ES-I3 (cell line): ENCODE measurements around the gene WASF2.

Experiments
- H3K36me3 ChIP-seq: 2 replicates; pipeline ENCODE4 v1.6.1; 2013; ENCODE audit warnings: mild to moderate bottlenecking, low read length, control low read depth, moderate library complexity; ENCODE audit not compliant: insufficient read depth
- H3K4me1 ChIP-seq: 2 replicates; pipeline ENCODE4 v1.6.1; 2013; ENCODE audit warnings: mild to moderate bottlenecking, control low read depth, low read length; ENCODE audit not compliant: insufficient read depth
- H3K9ac ChIP-seq: 2 replicates; pipeline ENCODE4 v1.6.1; 2013; ENCODE audit warnings: low read depth, mild to moderate bottlenecking, low read length, moderate library complexity
- H3K9me3 ChIP-seq: 2 replicates; pipeline ENCODE4 v1.6.1; 2013; ENCODE audit warnings: mild to moderate bottlenecking, low read length, moderate library complexity; ENCODE audit not compliant: control insufficient read depth, insufficient read depth

WASF2 gene

DNA sequence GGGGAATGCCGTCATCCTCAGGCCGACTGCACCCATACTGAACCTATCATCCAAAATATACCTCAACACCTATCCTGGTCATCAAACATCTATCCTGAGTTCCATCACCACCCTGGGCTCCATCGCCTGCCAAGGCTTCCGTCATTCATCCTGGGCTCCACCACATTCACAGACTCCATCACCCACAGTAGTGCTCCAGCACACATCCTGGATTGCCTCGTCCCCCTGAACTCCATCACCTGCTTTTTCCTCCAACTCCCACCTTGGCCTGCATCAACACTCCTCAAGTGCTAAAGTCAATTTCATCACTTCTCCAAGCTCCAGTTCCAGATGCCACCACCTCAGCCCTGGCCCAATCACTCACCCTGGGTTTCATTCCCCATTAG, 131.0 kb downstream of the WASF2 start:
- H3K9ac ChIP-seq, result no peak overlapping the region
- H3K9me3 ChIP-seq, result no peaks in the 10 kb centered on the region
- H3K36me3 ChIP-seq, result no peaks in the 10 kb centered on the region
- peaks cover 15% of the 10 kb centered on the region; the same call in 1 of the 2 replicates for H3K4me1 ChIP-seq

DNA sequence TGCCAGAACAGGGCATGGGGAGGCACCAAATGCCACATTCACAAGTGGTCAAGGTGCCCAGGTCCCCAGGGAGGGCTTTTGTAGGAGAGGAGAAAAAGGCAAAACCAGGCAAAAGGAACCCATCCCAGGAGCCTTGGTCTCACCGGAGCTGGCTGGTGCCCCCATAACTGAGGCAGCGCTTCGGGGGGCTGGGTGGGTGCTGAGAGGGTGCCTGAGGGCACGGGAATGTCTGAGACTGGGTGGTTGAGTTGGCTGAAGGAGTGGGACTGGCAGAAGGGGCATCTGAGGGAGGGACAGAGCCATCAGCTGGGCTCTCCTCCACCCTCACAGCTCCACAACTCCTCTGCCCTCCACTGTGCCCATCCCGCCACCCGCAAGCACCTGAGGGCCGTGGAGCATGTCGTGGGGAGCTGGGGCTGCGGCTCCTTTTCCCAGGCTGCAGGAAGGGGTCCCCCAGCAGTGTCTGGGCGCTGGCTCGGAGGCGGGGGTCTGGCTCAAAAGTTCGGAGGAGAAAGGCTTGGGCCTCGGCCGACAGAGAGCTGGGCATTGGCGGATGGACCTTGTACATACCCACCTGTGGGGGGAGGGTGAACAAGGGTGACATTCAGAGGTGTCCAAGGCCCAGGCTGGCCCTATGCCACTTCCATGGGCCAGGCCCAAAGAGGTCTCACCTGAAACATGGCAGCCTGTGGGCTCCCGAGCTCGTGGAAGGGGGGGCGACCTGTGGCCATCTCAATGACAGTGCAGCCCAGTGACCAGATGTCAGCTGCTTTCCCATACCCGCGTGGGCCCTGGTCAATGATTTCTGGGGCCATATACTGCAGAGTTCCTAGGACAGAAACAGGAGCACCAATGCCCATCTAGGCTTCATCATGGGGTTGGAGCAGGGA, 131.7 kb downstream of the WASF2 start:
- H3K9me3 ChIP-seq, result no peaks in the 10 kb centered on the region
- peaks cover 15% of the 10 kb centered on the region; the same call in 1 of the 2 replicates for H3K4me1 ChIP-seq
- H3K36me3 ChIP-seq, result no peaks in the 10 kb centered on the region
- H3K9ac ChIP-seq, result no peak overlapping the region

DNA sequence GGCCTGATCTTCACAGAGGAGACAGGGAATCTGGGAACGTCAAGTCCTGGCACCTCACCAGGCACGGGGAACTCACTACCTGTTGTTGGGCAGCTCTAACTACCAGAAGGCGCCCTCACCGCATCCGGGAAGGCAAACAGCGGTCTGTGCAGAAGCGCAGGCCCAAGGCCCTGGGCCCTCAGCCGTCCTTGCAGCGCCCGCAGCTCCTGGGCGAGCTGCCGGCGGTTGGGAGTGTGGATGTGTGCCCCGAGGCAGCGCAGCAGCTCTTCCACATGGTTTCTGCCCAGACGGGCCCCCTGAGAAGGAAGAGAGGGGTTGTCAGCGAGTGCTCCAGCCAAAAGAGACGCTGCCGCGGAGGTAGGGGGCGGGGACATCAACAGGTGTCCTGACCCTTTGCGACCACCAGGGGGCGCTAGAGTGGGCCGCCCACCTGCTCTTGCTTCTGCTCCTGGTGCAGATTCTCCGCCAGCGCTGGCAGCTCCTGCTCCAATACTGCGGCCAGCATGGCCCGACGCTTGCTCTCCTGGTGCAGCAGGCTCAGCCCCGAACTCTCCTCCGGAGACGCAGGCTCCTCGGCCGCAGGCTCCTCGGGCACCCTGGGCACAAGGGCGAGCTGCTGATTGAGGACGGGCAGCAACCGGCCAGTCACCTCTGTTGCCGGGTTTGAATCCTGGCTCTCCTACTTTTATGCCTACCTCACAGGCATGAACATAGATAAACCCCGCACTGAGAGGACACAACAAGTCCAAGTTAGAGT, 132.5 kb downstream of the WASF2 start:
- H3K9ac ChIP-seq, result peak overlapping the region; percentile 35; the same call in 1 of the 2 replicates
- no peaks in the 10 kb centered on the region for H3K9me3 ChIP-seq
- H3K4me1 ChIP-seq, result peaks cover 15% of the 10 kb centered on the region; the same call in 1 of the 2 replicates
- no peaks in the 10 kb centered on the region for H3K36me3 ChIP-seq

DNA sequence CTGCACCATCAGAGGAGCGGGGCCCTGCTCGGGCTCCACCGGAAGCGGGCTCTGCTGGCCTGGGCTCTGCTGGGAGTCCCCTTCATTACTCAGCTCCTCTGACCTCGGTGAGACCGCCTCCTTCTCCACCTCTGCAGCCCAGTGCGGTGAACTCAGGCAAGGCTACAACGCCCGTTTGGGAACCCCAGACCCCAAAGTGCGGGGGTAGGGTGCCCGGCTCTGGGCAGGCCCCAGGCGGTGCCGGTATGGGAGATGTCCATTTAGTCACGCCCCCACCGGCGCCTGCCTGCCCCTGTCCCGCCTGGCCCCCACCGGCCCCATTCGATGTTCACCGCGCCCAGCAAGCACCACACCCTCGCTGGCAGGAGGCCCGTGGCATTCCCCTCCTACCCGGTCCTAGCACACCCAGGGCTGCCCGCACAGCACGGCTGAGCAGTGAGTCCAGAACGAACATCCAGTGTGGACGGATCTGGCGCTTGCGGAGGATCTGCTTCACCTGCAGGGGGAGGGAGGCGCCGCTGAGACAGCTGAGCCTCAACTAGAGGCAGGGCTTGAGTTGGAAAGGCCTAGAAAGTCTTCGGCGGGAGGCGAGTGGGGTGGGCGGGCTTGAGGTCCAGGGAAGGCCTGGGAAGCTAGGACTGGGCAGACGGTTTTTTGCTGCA, 133.2 kb downstream of the WASF2 start:
- Histone ChIP-seq H3K4me1 (peaks cover 15% of the 10 kb centered on the region; the same call in 1 of the 2 replicates), H3K9me3 (no peaks in the 10 kb centered on the region), H3K36me3 (no peaks in the 10 kb centered on the region), H3K9ac (peak overlapping the region; percentile 35; the same call in 1 of the 2 replicates)

DNA sequence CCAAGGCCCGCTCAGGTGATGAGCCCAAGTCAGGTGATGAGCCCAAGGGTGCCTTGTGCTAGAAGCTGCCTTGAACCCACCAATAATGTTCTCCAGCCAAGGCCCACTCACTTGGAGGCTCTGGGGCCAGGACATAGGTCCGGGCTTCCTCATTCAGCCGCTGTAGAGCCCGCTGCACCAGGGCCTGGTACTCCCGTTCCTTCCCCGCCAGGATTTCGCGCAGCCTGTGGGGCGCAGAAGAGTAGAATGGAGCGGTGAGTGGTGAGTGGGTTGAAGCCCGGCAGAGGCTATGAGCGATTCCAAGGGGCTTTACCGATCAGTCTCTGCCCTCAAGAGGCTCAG, 133.7 kb downstream of the WASF2 start:
- Histone ChIP-seq H3K9me3 (no peaks in the 10 kb centered on the region), H3K9ac (no peak overlapping the region), H3K4me1 (peaks cover 15% of the 10 kb centered on the region; the same call in 1 of the 2 replicates), H3K36me3 (no peaks in the 10 kb centered on the region)

DNA sequence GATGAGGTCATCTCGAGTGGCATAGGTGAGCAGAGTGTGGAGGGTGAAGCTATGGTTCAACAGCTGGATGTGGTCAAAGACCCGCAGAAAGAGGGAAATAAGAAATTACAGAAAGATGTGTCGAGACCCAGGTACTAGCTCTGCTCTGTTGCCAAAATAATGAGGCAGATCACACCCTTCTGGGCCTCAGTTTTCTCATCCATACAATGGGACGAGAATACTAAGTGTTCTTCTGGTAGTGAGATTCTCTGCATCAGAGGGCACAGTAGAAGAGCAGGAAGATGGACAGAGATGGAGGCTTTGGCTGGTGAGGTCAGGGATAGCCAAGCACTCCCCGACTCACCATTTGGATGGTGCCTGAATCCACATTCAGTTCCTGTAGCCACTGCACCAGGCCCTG, 134.3 kb downstream of the WASF2 start:
- Histone ChIP-seq H3K9ac (no peak overlapping the region), H3K9me3 (no peaks in the 10 kb centered on the region), H3K36me3 (no peaks in the 10 kb centered on the region), H3K4me1 (peaks cover 15% of the 10 kb centered on the region; the same call in 1 of the 2 replicates)
